ENCODE data around the gene IGFBP5. TPM values are rescaled to one million over a fixed set of nuclear protein-coding genes. Genes with fewer than 3 reads are reported as not detected.
A peak's percentile ranks its signal among the peaks of the same experiment; 100 is the strongest.

IGFBP5 gene
- 150 and 249 TPM in 2 replicates for total RNA-seq (ENCODE audit: low replicate concordance)

- Mint-ChIP-seq H3K4me3 (peak within 1 kb of the TSS; percentile 94), H3K27ac (peak within 1 kb of the TSS; percentile 78)
Measured at GRCh38 chr2:216695401-216695821, at the start of gene IGFBP5. Gene IGFBP5 (minus strand): TSS chr2:216695549. CDS start chr2:216694775, 774 bp downstream.

DNA sequence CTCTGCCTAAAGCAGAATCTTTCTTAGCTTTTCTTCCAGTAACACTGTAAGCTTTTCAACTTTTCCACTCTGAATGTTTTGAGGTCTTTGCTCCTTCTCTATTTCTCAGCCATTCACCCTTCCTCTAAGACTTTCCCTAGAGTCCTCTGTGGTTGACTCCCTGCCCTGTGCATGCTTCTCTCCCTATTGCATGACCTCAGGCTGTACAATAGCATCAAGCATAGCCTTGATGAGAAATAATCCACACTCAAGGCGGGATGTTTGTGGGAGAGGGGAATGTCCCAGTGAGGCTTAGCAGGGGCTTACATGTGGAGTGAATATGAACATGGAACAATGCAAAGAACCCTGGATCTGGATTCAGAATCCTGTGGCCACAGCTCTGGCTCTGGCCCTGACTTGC is 48.4 kb upstream of the IGFBP5 start:
- DNase-seq (ENCODE audit: low spot score) = no peak
- Mint-ChIP-seq H3K4me1 (peaks cover 8% of the 10 kb centered on the region), H3K4me3 (no peak overlapping the region), H3K36me3 (no peaks in the 10 kb centered on the region), H3K9me3 (peaks cover 17% of the 10 kb centered on the region), H3K27ac (no peak overlapping the region), H3K27me3 (ENCODE audit: insufficient read depth, low read depth) (peaks cover 13% of the 10 kb centered on the region)
- H3K36me3 ChIP-seq = no peaks in the 10 kb centered on the region
- H3F3A ChIP-seq (ENCODE audit: low read depth) = no peaks in the 10 kb centered on the region
- no peak for TF ChIP-seq EZH2 (IDR thresholded peaks at IDR 0.05)
- TF ChIP-seq, protein P1, sequence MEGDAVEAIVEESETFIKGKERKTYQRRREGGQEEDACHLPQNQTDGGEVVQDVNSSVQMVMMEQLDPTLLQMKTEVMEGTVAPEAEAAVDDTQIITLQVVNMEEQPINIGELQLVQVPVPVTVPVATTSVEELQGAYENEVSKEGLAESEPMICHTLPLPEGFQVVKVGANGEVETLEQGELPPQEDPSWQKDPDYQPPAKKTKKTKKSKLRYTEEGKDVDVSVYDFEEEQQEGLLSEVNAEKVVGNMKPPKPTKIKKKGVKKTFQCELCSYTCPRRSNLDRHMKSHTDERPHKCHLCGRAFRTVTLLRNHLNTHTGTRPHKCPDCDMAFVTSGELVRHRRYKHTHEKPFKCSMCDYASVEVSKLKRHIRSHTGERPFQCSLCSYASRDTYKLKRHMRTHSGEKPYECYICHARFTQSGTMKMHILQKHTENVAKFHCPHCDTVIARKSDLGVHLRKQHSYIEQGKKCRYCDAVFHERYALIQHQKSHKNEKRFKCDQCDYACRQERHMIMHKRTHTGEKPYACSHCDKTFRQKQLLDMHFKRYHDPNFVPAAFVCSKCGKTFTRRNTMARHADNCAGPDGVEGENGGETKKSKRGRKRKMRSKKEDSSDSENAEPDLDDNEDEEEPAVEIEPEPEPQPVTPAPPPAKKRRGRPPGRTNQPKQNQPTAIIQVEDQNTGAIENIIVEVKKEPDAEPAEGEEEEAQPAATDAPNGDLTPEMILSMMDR (IDR thresholded peaks at IDR 0.05) = no peak
- no peak for TF ChIP-seq EZH2phosphoT487 (IDR thresholded peaks at IDR 0.05)
- H3K4me2 ChIP-seq = no peak overlapping the region
- H3K9me3 ChIP-seq (ENCODE audit: low read depth) = no peaks in the 10 kb centered on the region
- no peak overlapping the region for H3K27ac ChIP-seq
- H3K4me1 ChIP-seq = no peaks in the 10 kb centered on the region
- H3K79me2 ChIP-seq (ENCODE audit: low read depth) = no peaks in the 10 kb centered on the region
- H3K9ac ChIP-seq = no peak overlapping the region
- H3K27me3 ChIP-seq = no peaks in the 10 kb centered on the region
- H3K4me3 ChIP-seq = no peak overlapping the region
- H4K20me1 ChIP-seq (ENCODE audit: low read depth) = no peaks in the 10 kb centered on the region
- no peak overlapping the region for H2AFZ ChIP-seq (replicated peaks)

More at GRCh38 chr2:216695401-216695821, at the start of gene IGFBP5:
- H2AFZ ChIP-seq (replicated peaks) = no peak within 1 kb of the TSS
- H3K9me3 ChIP-seq (ENCODE audit: low read depth) = no peaks in the 10 kb centered on the region
- H3K4me2 ChIP-seq = peak within 1 kb of the TSS; percentile 96
- Mint-ChIP-seq H3K9me3 (no peaks in the 10 kb centered on the region), H3K27me3 (ENCODE audit: insufficient read depth, low read depth) (peaks cover 13% of the 10 kb centered on the region), H3K36me3 (no peaks in the 10 kb centered on the region), H3K4me1 (peaks cover 48% of the 10 kb centered on the region)
- H3K27me3 ChIP-seq = no peaks in the 10 kb centered on the region
- no peak for TF ChIP-seq EZH2 (IDR thresholded peaks at IDR 0.05)
- TF ChIP-seq, protein P1 (IDR thresholded peaks at IDR 0.05) = peak; percentile 53
- no peak for TF ChIP-seq EZH2phosphoT487 (IDR thresholded peaks at IDR 0.05)
- H3K79me2 ChIP-seq (ENCODE audit: low read depth) = peaks cover 36% of the 10 kb centered on the region
- H3K4me3 ChIP-seq = peak within 1 kb of the TSS; percentile 80
- peak; percentile 94 for DNase-seq (ENCODE audit: low spot score)
- peaks cover 14% of the 10 kb centered on the region for H4K20me1 ChIP-seq (ENCODE audit: low read depth)
- H3F3A ChIP-seq (ENCODE audit: low read depth) = peaks cover 51% of the 10 kb centered on the region
- H3K36me3 ChIP-seq = no peaks in the 10 kb centered on the region
- peaks cover 41% of the 10 kb centered on the region for H3K4me1 ChIP-seq
- H3K9ac ChIP-seq = peak within 1 kb of the TSS; percentile 68
- H3K27ac ChIP-seq = peak within 1 kb of the TSS; percentile 83

DNA sequence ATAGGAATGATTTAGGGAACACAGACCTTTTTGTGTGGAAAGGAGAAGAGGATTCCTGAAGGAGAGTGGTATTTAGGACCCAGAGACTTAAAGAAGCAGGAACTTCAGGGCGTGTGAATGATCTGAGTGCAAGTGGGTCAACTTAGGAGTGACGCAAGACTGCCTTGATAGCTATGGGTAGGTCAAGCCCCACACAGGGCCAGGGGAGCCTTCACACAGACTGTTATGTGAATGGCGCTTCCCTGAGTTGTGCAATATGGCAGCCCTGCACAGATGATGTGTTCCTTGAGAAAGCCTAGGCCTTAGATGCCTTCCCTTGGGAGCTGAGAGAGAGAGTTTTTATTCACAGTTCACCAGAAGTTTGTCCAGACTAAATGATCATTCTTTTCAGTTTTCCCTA is 47.1 kb upstream of the IGFBP5 start:
- Mint-ChIP-seq H3K4me1 (peaks cover 22% of the 10 kb centered on the region), H3K4me3 (no peak overlapping the region), H3K36me3 (no peaks in the 10 kb centered on the region), H3K27ac (no peak overlapping the region), H3K9me3 (peaks cover 6% of the 10 kb centered on the region), H3K27me3 (ENCODE audit: insufficient read depth, low read depth) (peaks cover 10% of the 10 kb centered on the region)
- H3K4me2 ChIP-seq = no peak overlapping the region
- no peak overlapping the region for H2AFZ ChIP-seq (replicated peaks)
- no peak for DNase-seq (ENCODE audit: low spot score)
- H3K27ac ChIP-seq = no peak overlapping the region
- H3K27me3 ChIP-seq = no peaks in the 10 kb centered on the region
- H3F3A ChIP-seq (ENCODE audit: low read depth) = peaks cover 5% of the 10 kb centered on the region
- no peaks in the 10 kb centered on the region for H4K20me1 ChIP-seq (ENCODE audit: low read depth)
- no peaks in the 10 kb centered on the region for H3K36me3 ChIP-seq
- peaks cover 11% of the 10 kb centered on the region for H3K4me1 ChIP-seq
- TF ChIP-seq, protein P1 (IDR thresholded peaks at IDR 0.05) = no peak
- TF ChIP-seq EZH2phosphoT487 (IDR thresholded peaks at IDR 0.05) (no peak), EZH2 (IDR thresholded peaks at IDR 0.05) (no peak)
- H3K9me3 ChIP-seq (ENCODE audit: low read depth) = no peaks in the 10 kb centered on the region
- H3K4me3 ChIP-seq = no peak overlapping the region
- no peaks in the 10 kb centered on the region for H3K79me2 ChIP-seq (ENCODE audit: low read depth)
- H3K9ac ChIP-seq = no peak overlapping the region
